ENCODE results near the gene ATP8B3. TPM values are rescaled to one million over a fixed set of nuclear protein-coding genes. Genes with fewer than 3 reads are reported as not detected.
"Not testable (repeated sequence)": the region's sequence is repeated elsewhere in the genome, so short reads cannot be mapped to it uniquely, and the experiment has no call there.

Gene ATP8B3
- total RNA-seq, 1 donor from 2014 or later: 0.52 TPM

GRCh38 chr19:1765232-1765903 is 46.7 kb downstream of the ATP8B3 start:
- Histone ChIP-seq H3K4me1 (ENCODE audit: control insufficient read depth in 3 of 3, insufficient read depth in 3 of 3, low read length in 3 of 3) (no peaks in the 10 kb centered on the region), H3K9ac (ENCODE audit: low read depth in 1 of 3, low read length in 3 of 3) (no peak overlapping the region), H3K27ac (ENCODE audit: low read depth, low read length) (no peak overlapping the region), H3K9me3 (ENCODE audit: control insufficient read depth in 3 of 3, low read length in 3 of 3) (no peaks in the 10 kb centered on the region), H3K4me3 (ENCODE audit: low read length in 3 of 3) (no peak overlapping the region), H3K36me3 (ENCODE audit: control insufficient read depth in 3 of 3, insufficient read depth in 3 of 3, low read length in 3 of 3) (no peaks in the 10 kb centered on the region), H3K27me3 (ENCODE audit: control insufficient read depth in 3 of 3, insufficient read depth in 3 of 3, low read length in 3 of 3) (peaks cover 74 to 90% (median 86%) of the 10 kb centered on the region in 3 donors)

GRCh38 chr19:1764729-1765128 is 47.3 kb downstream of the ATP8B3 start:
- Histone ChIP-seq H3K36me3 (ENCODE audit: control insufficient read depth in 3 of 3, insufficient read depth in 3 of 3, low read length in 3 of 3) (no peaks in the 10 kb centered on the region), H3K4me3 (ENCODE audit: low read length in 3 of 3) (no peak overlapping the region), H3K9ac (ENCODE audit: low read depth in 1 of 3, low read length in 3 of 3) (no peak overlapping the region), H3K9me3 (ENCODE audit: control insufficient read depth in 3 of 3, low read length in 3 of 3) (no peaks in the 10 kb centered on the region), H3K27ac (ENCODE audit: low read depth, low read length) (no peak overlapping the region), H3K27me3 (ENCODE audit: control insufficient read depth in 3 of 3, insufficient read depth in 3 of 3, low read length in 3 of 3) (peaks cover 80 to 93% (median 90%) of the 10 kb centered on the region in 3 donors), H3K4me1 (ENCODE audit: control insufficient read depth in 3 of 3, insufficient read depth in 3 of 3, low read length in 3 of 3) (no peaks in the 10 kb centered on the region)

- no peak overlapping the region for H3K4me3 ChIP-seq (ENCODE audit: low read length in 3 of 3)
- H3K27ac ChIP-seq (ENCODE audit: low read depth, low read length): no peak overlapping the region
- no peaks in the 10 kb centered on the region for H3K36me3 ChIP-seq (ENCODE audit: control insufficient read depth in 3 of 3, insufficient read depth in 3 of 3, low read length in 3 of 3)
- H3K27me3 ChIP-seq (ENCODE audit: control insufficient read depth in 3 of 3, insufficient read depth in 3 of 3, low read length in 3 of 3): peaks cover 82 to 93% (median 90%) of the 10 kb centered on the region in 3 donors
- no peaks in the 10 kb centered on the region for H3K4me1 ChIP-seq (ENCODE audit: control insufficient read depth in 3 of 3, insufficient read depth in 3 of 3, low read length in 3 of 3)
- no peaks in the 10 kb centered on the region for H3K9me3 ChIP-seq (ENCODE audit: control insufficient read depth in 3 of 3, low read length in 3 of 3)
- H3K9ac ChIP-seq (ENCODE audit: low read depth in 1 of 3, low read length in 3 of 3): no peak overlapping the region
Observed at GRCh38 chr19:1763648-1764639, 48.1 kb downstream of the ATP8B3 start.

- no peaks in the 10 kb centered on the region for H3K9me3 ChIP-seq (ENCODE audit: control insufficient read depth in 3 of 3, low read length in 3 of 3)
- H3K36me3 ChIP-seq (ENCODE audit: control insufficient read depth in 3 of 3, insufficient read depth in 3 of 3, low read length in 3 of 3): no peaks in the 10 kb centered on the region
- H3K27me3 ChIP-seq (ENCODE audit: control insufficient read depth in 3 of 3, insufficient read depth in 3 of 3, low read length in 3 of 3): peaks cover 72 to 92% (median 88%) of the 10 kb centered on the region in 3 donors
- H3K27ac ChIP-seq (ENCODE audit: low read depth, low read length): no peak overlapping the region
- no peak overlapping the region for H3K9ac ChIP-seq (ENCODE audit: low read depth in 1 of 3, low read length in 3 of 3)
- H3K4me1 ChIP-seq (ENCODE audit: control insufficient read depth in 3 of 3, insufficient read depth in 3 of 3, low read length in 3 of 3): peaks cover 0 to under 1% (median 0%) of the 10 kb centered on the region in 3 donors
- H3K4me3 ChIP-seq (ENCODE audit: low read length in 3 of 3): no peak overlapping the region
Observed at GRCh38 chr19:1762243-1763117, 49.6 kb downstream of the ATP8B3 start.

GRCh38 chr19:1761528-1762242 is 50.4 kb downstream of the ATP8B3 start:
- Histone ChIP-seq H3K36me3 (ENCODE audit: control insufficient read depth in 3 of 3, insufficient read depth in 3 of 3, low read length in 3 of 3) (no peaks in the 10 kb centered on the region), H3K9ac (ENCODE audit: low read depth in 1 of 3, low read length in 3 of 3) (no peak overlapping the region), H3K27ac (ENCODE audit: low read depth, low read length) (no peak overlapping the region), H3K4me1 (ENCODE audit: control insufficient read depth in 3 of 3, insufficient read depth in 3 of 3, low read length in 3 of 3) (peaks cover 0 to 2% (median 0%) of the 10 kb centered on the region in 3 donors), H3K4me3 (ENCODE audit: low read length in 3 of 3) (no peak overlapping the region), H3K27me3 (ENCODE audit: control insufficient read depth in 3 of 3, insufficient read depth in 3 of 3, low read length in 3 of 3) (peaks cover 72 to 93% (median 88%) of the 10 kb centered on the region in 3 donors), H3K9me3 (ENCODE audit: control insufficient read depth in 3 of 3, low read length in 3 of 3) (no peaks in the 10 kb centered on the region)

- peaks cover 70 to 92% (median 88%) of the 10 kb centered on the region in 3 donors for H3K27me3 ChIP-seq (ENCODE audit: control insufficient read depth in 3 of 3, insufficient read depth in 3 of 3, low read length in 3 of 3)
- H3K36me3 ChIP-seq (ENCODE audit: control insufficient read depth in 3 of 3, insufficient read depth in 3 of 3, low read length in 3 of 3); H3K27ac ChIP-seq (ENCODE audit: low read depth, low read length); H3K9me3 ChIP-seq (ENCODE audit: control insufficient read depth in 3 of 3, low read length in 3 of 3); H3K4me1 ChIP-seq (ENCODE audit: control insufficient read depth in 3 of 3, insufficient read depth in 3 of 3, low read length in 3 of 3); H3K9ac ChIP-seq (ENCODE audit: low read depth in 1 of 3, low read length in 3 of 3); H3K4me3 ChIP-seq (ENCODE audit: low read length in 3 of 3): not testable (repeated sequence)
Observed at GRCh38 chr19:1760786-1761527, 51.1 kb downstream of the ATP8B3 start.

GRCh38 chr19:1760020-1760419 is 52.1 kb downstream of the ATP8B3 start:
- no peaks in the 10 kb centered on the region for H3K9me3 ChIP-seq (ENCODE audit: control insufficient read depth in 3 of 3, low read length in 3 of 3)
- H3K4me3 ChIP-seq (ENCODE audit: low read length in 3 of 3): no peak overlapping the region
- peaks cover 0 to 5% (median 2%) of the 10 kb centered on the region in 3 donors for H3K4me1 ChIP-seq (ENCODE audit: control insufficient read depth in 3 of 3, insufficient read depth in 3 of 3, low read length in 3 of 3)
- H3K27ac ChIP-seq (ENCODE audit: low read depth, low read length): no peak overlapping the region
- H3K27me3 ChIP-seq (ENCODE audit: control insufficient read depth in 3 of 3, insufficient read depth in 3 of 3, low read length in 3 of 3): peaks cover 69 to 92% (median 88%) of the 10 kb centered on the region in 3 donors
- no peaks in the 10 kb centered on the region for H3K36me3 ChIP-seq (ENCODE audit: control insufficient read depth in 3 of 3, insufficient read depth in 3 of 3, low read length in 3 of 3)
- H3K9ac ChIP-seq (ENCODE audit: low read depth in 1 of 3, low read length in 3 of 3): no peak overlapping the region

- Histone ChIP-seq H3K27ac (ENCODE audit: low read depth, low read length) (no peak overlapping the region), H3K9me3 (ENCODE audit: control insufficient read depth in 3 of 3, low read length in 3 of 3) (no peaks in the 10 kb centered on the region), H3K9ac (ENCODE audit: low read depth in 1 of 3, low read length in 3 of 3) (no peak overlapping the region), H3K4me3 (ENCODE audit: low read length in 3 of 3) (no peak overlapping the region), H3K27me3 (ENCODE audit: control insufficient read depth in 3 of 3, insufficient read depth in 3 of 3, low read length in 3 of 3) (peaks cover 71 to 91% (median 90%) of the 10 kb centered on the region in 3 donors), H3K4me1 (ENCODE audit: control insufficient read depth in 3 of 3, insufficient read depth in 3 of 3, low read length in 3 of 3) (peaks cover 0 to 7% (median 4%) of the 10 kb centered on the region in 3 donors), H3K36me3 (ENCODE audit: control insufficient read depth in 3 of 3, insufficient read depth in 3 of 3, low read length in 3 of 3) (no peaks in the 10 kb centered on the region)
Observed at GRCh38 chr19:1758959-1759903, 52.8 kb downstream of the ATP8B3 start.

All from skeletal muscle tissue (tissue), 4 donors.